Nephron (organoid): ENCODE measurements around the gene DNAJC30.

Source experiments
- H3K27ac Mint-ChIP-seq, 3 experiments: 2 replicates each; pipeline ENCODE4 v1.8.0; 2020; ENCODE audit warnings: mixed read lengths in 3 of 3, mild to moderate bottlenecking in 2 of 3, moderate library complexity in 1 of 3
- H3K27me3 Mint-ChIP-seq: 2 replicates; pipeline ENCODE4 v1.8.0; 2021; ENCODE audit warnings: low read depth, mild to moderate bottlenecking, moderate library complexity, mixed read lengths
- H3K36me3 Mint-ChIP-seq: 2 replicates; pipeline ENCODE4 v1.8.0; 2020; ENCODE audit warnings: low read depth, mixed read lengths
- H3K4me1 Mint-ChIP-seq: 2 replicates; pipeline ENCODE4 v1.8.0; 2020; ENCODE audit warnings: mixed read lengths
- H3K4me3 Mint-ChIP-seq, 3 experiments: 2 replicates each; pipeline ENCODE4 v1.8.0; 2020; ENCODE audit warnings: mild to moderate bottlenecking in 3 of 3, mixed read lengths in 3 of 3, moderate library complexity in 2 of 3
- H3K9me3 Mint-ChIP-seq: 2 replicates; pipeline ENCODE4 v1.8.0; 2020; ENCODE audit warnings: mixed read lengths
- TF ChIP-seq, protein P1 (sequence below), 3 experiments: fragments of 200-600 bp; sonication (generic); IDR thresholded peaks; one replicate each; pipeline ENCODE4 v1.5.0; 2021; ENCODE audit warnings: antibody characterized with exemption in 3 of 3; ENCODE audit not compliant: unreplicated experiment in 3 of 3

DNAJC30 gene

GRCh38 chr7:73702226-73702625, 19.0 kb upstream of the DNAJC30 start:
- Mint-ChIP-seq H3K4me3 (no peak overlapping the region), H3K27me3 (no peaks in the 10 kb centered on the region), H3K4me1 (peaks cover 40% of the 10 kb centered on the region), H3K36me3 (peaks cover 18% of the 10 kb centered on the region), H3K27ac (peak overlapping the region in 2 of 3 experiments; percentile 6 to 48), H3K9me3 (no peaks in the 10 kb centered on the region)
- TF ChIP-seq, protein P1, sequence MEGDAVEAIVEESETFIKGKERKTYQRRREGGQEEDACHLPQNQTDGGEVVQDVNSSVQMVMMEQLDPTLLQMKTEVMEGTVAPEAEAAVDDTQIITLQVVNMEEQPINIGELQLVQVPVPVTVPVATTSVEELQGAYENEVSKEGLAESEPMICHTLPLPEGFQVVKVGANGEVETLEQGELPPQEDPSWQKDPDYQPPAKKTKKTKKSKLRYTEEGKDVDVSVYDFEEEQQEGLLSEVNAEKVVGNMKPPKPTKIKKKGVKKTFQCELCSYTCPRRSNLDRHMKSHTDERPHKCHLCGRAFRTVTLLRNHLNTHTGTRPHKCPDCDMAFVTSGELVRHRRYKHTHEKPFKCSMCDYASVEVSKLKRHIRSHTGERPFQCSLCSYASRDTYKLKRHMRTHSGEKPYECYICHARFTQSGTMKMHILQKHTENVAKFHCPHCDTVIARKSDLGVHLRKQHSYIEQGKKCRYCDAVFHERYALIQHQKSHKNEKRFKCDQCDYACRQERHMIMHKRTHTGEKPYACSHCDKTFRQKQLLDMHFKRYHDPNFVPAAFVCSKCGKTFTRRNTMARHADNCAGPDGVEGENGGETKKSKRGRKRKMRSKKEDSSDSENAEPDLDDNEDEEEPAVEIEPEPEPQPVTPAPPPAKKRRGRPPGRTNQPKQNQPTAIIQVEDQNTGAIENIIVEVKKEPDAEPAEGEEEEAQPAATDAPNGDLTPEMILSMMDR (IDR thresholded peaks at IDR 0.05; ENCODE audit: unreplicated experiment in 3 of 3): no peak

DNA sequence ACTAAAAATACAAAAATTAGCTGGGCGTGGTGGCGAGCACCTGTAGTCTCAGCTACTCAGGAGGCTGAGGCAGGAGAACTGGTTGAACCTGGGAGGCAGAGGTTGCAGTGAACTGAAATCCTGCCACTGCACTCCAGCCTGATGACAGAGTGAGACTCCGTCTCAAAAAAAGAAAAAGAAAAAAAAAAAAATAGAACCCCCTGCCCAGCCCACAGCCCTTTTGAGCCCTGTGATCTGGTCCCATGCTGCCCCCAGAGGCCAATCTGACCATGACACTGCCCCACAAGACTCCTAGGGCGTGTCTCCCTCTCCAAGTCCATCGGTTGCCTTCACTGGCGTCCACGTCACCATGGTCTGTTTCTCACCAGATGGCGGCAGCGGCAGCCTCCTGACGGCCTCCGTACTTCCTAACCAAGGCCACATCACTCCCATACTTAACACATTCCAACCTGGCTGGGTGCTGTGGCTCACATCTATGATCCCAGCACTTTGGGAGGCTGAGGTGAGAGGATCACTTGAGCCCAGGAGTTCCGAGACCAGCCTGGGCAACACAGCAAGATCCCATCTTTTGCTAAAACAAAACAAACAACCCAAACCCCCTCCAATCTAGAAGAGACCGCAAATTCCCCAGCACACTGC, 18.2 kb upstream of the DNAJC30 start:
- peaks cover 35% of the 10 kb centered on the region for H3K4me1 Mint-ChIP-seq
- peaks cover 26% of the 10 kb centered on the region for H3K36me3 Mint-ChIP-seq
- H3K4me3 Mint-ChIP-seq: no peak overlapping the region
- TF ChIP-seq, protein P1 (IDR thresholded peaks at IDR 0.05; ENCODE audit: unreplicated experiment in 3 of 3): peak; percentile 47 to 63 (median 56)
- peak overlapping the region; percentile 6 to 56 (median 48) for H3K27ac Mint-ChIP-seq
- H3K27me3 Mint-ChIP-seq: no peaks in the 10 kb centered on the region
- H3K9me3 Mint-ChIP-seq: no peaks in the 10 kb centered on the region

- H3K9me3 Mint-ChIP-seq: no peaks in the 10 kb centered on the region
- H3K36me3 Mint-ChIP-seq: peaks cover 28% of the 10 kb centered on the region
- TF ChIP-seq, protein P1 (IDR thresholded peaks at IDR 0.05; ENCODE audit: unreplicated experiment in 3 of 3): no peak
- no peaks in the 10 kb centered on the region for H3K27me3 Mint-ChIP-seq
- H3K27ac Mint-ChIP-seq: no peak overlapping the region
- no peak overlapping the region for H3K4me3 Mint-ChIP-seq
- peaks cover 30% of the 10 kb centered on the region for H3K4me1 Mint-ChIP-seq
These were observed 17.4 kb upstream of the DNAJC30 start for GRCh38 chr7:73700581-73701134.

DNA sequence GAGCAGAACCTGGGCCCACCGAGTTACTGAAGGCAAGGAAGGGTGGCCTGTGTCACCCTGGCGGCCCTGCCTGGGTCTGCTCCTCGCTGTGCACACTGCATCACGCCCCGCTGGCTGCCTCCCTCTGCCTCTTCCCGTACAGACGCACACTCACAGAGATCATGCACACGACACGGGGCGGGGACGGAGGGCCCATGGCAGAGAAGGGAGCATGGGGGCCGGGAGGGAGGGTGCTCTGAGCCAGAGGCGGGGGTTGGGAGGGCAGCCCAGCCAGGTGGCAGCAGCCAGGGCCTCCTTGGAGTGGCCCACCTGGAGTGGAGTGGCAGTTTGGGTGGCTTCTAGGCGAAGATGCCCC, 16.8 kb upstream of the DNAJC30 start:
- H3K4me1 Mint-ChIP-seq: peaks cover 24% of the 10 kb centered on the region
- H3K4me3 Mint-ChIP-seq: no peak overlapping the region
- no peaks in the 10 kb centered on the region for H3K27me3 Mint-ChIP-seq
- no peaks in the 10 kb centered on the region for H3K9me3 Mint-ChIP-seq
- no peak overlapping the region for H3K27ac Mint-ChIP-seq
- peaks cover 32% of the 10 kb centered on the region for H3K36me3 Mint-ChIP-seq
- TF ChIP-seq, protein P1 (IDR thresholded peaks at IDR 0.05; ENCODE audit: unreplicated experiment in 3 of 3): no peak

GRCh38 chr7:73699370-73700068, 16.3 kb upstream of the DNAJC30 start:
- Mint-ChIP-seq H3K27me3 (no peaks in the 10 kb centered on the region), H3K9me3 (no peaks in the 10 kb centered on the region), H3K36me3 (peaks cover 36% of the 10 kb centered on the region), H3K27ac (no peak overlapping the region), H3K4me1 (peaks cover 19% of the 10 kb centered on the region), H3K4me3 (no peak overlapping the region)
- TF ChIP-seq, protein P1 (IDR thresholded peaks at IDR 0.05; ENCODE audit: unreplicated experiment in 3 of 3): no peak
